Measurements from ENCODE around the gene IPO9. TPM values are rescaled to one million over a fixed set of nuclear protein-coding genes. Genes with fewer than 3 reads are reported as not detected.

The IPO9 gene
- polyA plus RNA-seq, 3 donors = 70.2 to 78.8 (median 74.0) TPM

Other genes with a start within 250 kb of the IPO9 start
- gene SHISA4, start 59.7 kb downstream of the IPO9 start, polyA plus RNA-seq (ENCODE audit: insufficient read length in 3 of 3) = 10 to 100 TPM; 13.8 to 15.5 (median 14.8) TPM
- gene LMOD1, start 117.4 kb downstream of the IPO9 start, polyA plus RNA-seq (ENCODE audit: insufficient read length in 3 of 3) = 1 to 10 TPM; 3.9 to 4.7 (median 4.3) TPM
- 10 to 100 TPM; 66.6 to 70.6 (median 69.5) TPM for gene TIMM17A, start 126.3 kb downstream of the IPO9 start, polyA plus RNA-seq (ENCODE audit: insufficient read length in 3 of 3)
- gene RNPEP, start 153.5 kb downstream of the IPO9 start, polyA plus RNA-seq (ENCODE audit: insufficient read length in 3 of 3) = 10 to 100 TPM; 56.8 to 66.7 (median 57.7) TPM
- 10 to 100 TPM; 39.6 to 57.1 (median 42.8) TPM for gene ELF3, start 181.4 kb downstream of the IPO9 start, polyA plus RNA-seq (ENCODE audit: insufficient read length in 3 of 3)